Common myeloid progenitor, CD34-positive (primary cell): ENCODE measurements around the gene TFAP2C.
"Not testable (repeated sequence)": the region's sequence is repeated elsewhere in the genome, so short reads cannot be mapped to it uniquely, and the experiment has no call there.

Experiments
- CTCF ChIA-PET: fragments of 350-600 bp; sonication (Branson Sonifier 250); formaldehyde crosslinking; loops from one replicate; lab custom pipeline; 2021; ENCODE audit warnings: antibody characterized with exemption; lab: Charles Lee
- POLR2A ChIA-PET: fragments of 350-600 bp; sonication (Branson Sonifier 250); formaldehyde crosslinking; loops from one replicate; lab custom pipeline; 2021; ENCODE audit warnings: antibody characterized with exemption; lab: Charles Lee
- DNase-seq, 3 donors: peaks; one replicate each; pipeline versions ENCODE4 v3.0.0 to v3.0.0-alpha.2; 2013
- H3K27ac ChIP-seq, 2 experiments: 1 replicate in 1 of 2; 2 replicates in 1 of 2; pipeline ENCODE4 v1.7.0; 2013; ENCODE audit warnings: inconsistent platforms in 2 of 2, low read length in 2 of 2, mild to moderate bottlenecking in 2 of 2, low read depth in 1 of 2, moderate library complexity in 1 of 2; ENCODE audit not compliant: severe bottlenecking in 2 of 2, insufficient read depth in 1 of 2, poor library complexity in 1 of 2
- H3K27me3 ChIP-seq, 5 experiments: replicated peaks in 2 of 5; 1 replicate in 3 of 5; 2 replicates in 2 of 5; pipeline versions ENCODE4 v1.6.1 to v1.7.0; 2013; ENCODE audit warnings: low read length in 4 of 5, mild to moderate bottlenecking in 2 of 5, moderate library complexity in 2 of 5, inconsistent platforms in 1 of 5; ENCODE audit not compliant: insufficient read depth in 5 of 5, control insufficient read depth in 4 of 5
- H3K36me3 ChIP-seq, 4 experiments: 1 replicate in 2 of 4; 2 replicates in 2 of 4; pipeline versions ENCODE4 v1.6.1 to v1.7.0; 2013; ENCODE audit warnings: low read length in 3 of 4, control low read depth in 1 of 4, mild to moderate bottlenecking in 1 of 4; ENCODE audit not compliant: control insufficient read depth in 4 of 4, insufficient read depth in 4 of 4
- H3K4me1 ChIP-seq, 4 experiments: 1 replicate in 3 of 4; 2 replicates in 1 of 4; pipeline versions ENCODE4 v1.6.1 to v1.7.1; 2013; ENCODE audit warnings: low read length in 3 of 4, mild to moderate bottlenecking in 3 of 4, control low read depth in 1 of 4, inconsistent platforms in 1 of 4, moderate library complexity in 1 of 4; ENCODE audit not compliant: control insufficient read depth in 4 of 4, insufficient read depth in 4 of 4; ENCODE audit errors: control extremely low read depth in 1 of 4
- H3K4me3 ChIP-seq, 7 experiments: 1 replicate in 4 of 7; 2 replicates in 3 of 7; pipeline versions ENCODE4 v1.5.1 to v1.7.0; 2013; ENCODE audit warnings: mild to moderate bottlenecking in 7 of 7, low read length in 6 of 7, moderate library complexity in 6 of 7, inconsistent platforms in 2 of 7, low read depth in 2 of 7, control low read depth in 1 of 7; ENCODE audit not compliant: insufficient read depth in 4 of 7, control insufficient read depth in 1 of 7; ENCODE audit errors: extremely low read depth in 1 of 7
- H3K9me3 ChIP-seq, 5 experiments: 1 replicate in 4 of 5; 2 replicates in 1 of 5; pipeline versions ENCODE4 v1.6.1 to v1.7.1; 2013; ENCODE audit warnings: low read length in 4 of 5, mild to moderate bottlenecking in 2 of 5, inconsistent platforms in 1 of 5, low read depth in 1 of 5, moderate library complexity in 1 of 5; ENCODE audit not compliant: control insufficient read depth in 4 of 5, insufficient read depth in 2 of 5; ENCODE audit errors: control extremely low read depth in 1 of 5
- WGBS: methylation state at CpG from one replicate; pipeline ENCODE4 v1.1.5; 2013; ENCODE audit not compliant: insufficient coverage; 5-methylcytosine and 5-hydroxymethylcytosine counted together

The TFAP2C gene

GRCh38 chr20:56653211-56653610, 24.1 kb downstream of the TFAP2C start:
- Histone ChIP-seq H3K9me3 (no peaks in the 10 kb centered on the region), H3K4me1 (no peaks in the 10 kb centered on the region), H3K36me3 (no peaks in the 10 kb centered on the region), H3K27ac (no peak overlapping the region), H3K27me3 (peaks cover 0 to 23% (median 3%) of the 10 kb centered on the region in 5 experiments), H3K4me3 (no peak overlapping the region)
- 100% methylated on average over 1 of the region's 4 CpGs for WGBS
- DNase-seq = no peak
- CTCF ChIA-PET = no interaction called here
- POLR2A ChIA-PET = no interaction called here

GRCh38 chr20:56656632-56657031, 27.5 kb downstream of the TFAP2C start:
- Histone ChIP-seq H3K27me3 (peaks cover 0 to 21% (median 3%) of the 10 kb centered on the region in 5 experiments), H3K27ac (no peak overlapping the region), H3K36me3 (no peaks in the 10 kb centered on the region), H3K4me1 (no peaks in the 10 kb centered on the region), H3K9me3 (no peaks in the 10 kb centered on the region), H3K4me3 (no peak overlapping the region)
- WGBS = 69% methylated on average over 6 of the region's 7 CpGs
- no peak for DNase-seq
- CTCF ChIA-PET = no interaction called here
- POLR2A ChIA-PET = no interaction called here

GRCh38 chr20:56657879-56658278, 28.8 kb downstream of the TFAP2C start:
- POLR2A ChIA-PET = no interaction called here

GRCh38 chr20:56658341-56658947, 29.3 kb downstream of the TFAP2C start:
- H3K4me3 ChIP-seq, CTCF ChIA-PET, H3K27ac ChIP-seq, H3K36me3 ChIP-seq, H3K4me1 ChIP-seq, POLR2A ChIA-PET, H3K9me3 ChIP-seq, DNase-seq: not testable (repeated sequence)
- H3K27me3 ChIP-seq = peaks cover 0 to 21% (median 3%) of the 10 kb centered on the region in 5 experiments
- 96% methylated on average over 6 of the region's 8 CpGs for WGBS

More at GRCh38 chr20:56657879-56658278, 28.8 kb downstream of the TFAP2C start:
- Histone ChIP-seq H3K27ac (no peak overlapping the region), H3K4me3 (no peak overlapping the region), H3K27me3 (peaks cover 0 to 21% (median 3%) of the 10 kb centered on the region in 5 experiments), H3K4me1 (no peaks in the 10 kb centered on the region), H3K36me3 (no peaks in the 10 kb centered on the region), H3K9me3 (no peaks in the 10 kb centered on the region)
- WGBS = 82% methylated on average over 6 of the region's 9 CpGs
- no peak for DNase-seq
- CTCF ChIA-PET = no interaction called here

- Histone ChIP-seq H3K4me3 (no peak overlapping the region), H3K27ac (no peak overlapping the region), H3K4me1 (no peaks in the 10 kb centered on the region), H3K9me3 (no peaks in the 10 kb centered on the region), H3K27me3 (peaks cover 0 to 11% (median 2%) of the 10 kb centered on the region in 5 experiments), H3K36me3 (no peaks in the 10 kb centered on the region)
- POLR2A ChIA-PET = no interaction called here
- CTCF ChIA-PET = no interaction called here
- WGBS = 98% methylated on average over 6 of the region's 9 CpGs
- DNase-seq = no peak
Observed at GRCh38 chr20:56663660-56664059, 34.6 kb downstream of the TFAP2C start.

GRCh38 chr20:56664796-56665195, 35.7 kb downstream of the TFAP2C start:
- CTCF ChIA-PET = no interaction called here
- Histone ChIP-seq H3K27me3 (peaks cover 0 to 13% (median 2%) of the 10 kb centered on the region in 5 experiments), H3K4me1 (no peaks in the 10 kb centered on the region), H3K4me3 (no peak overlapping the region), H3K36me3 (no peaks in the 10 kb centered on the region), H3K9me3 (no peaks in the 10 kb centered on the region), H3K27ac (no peak overlapping the region)
- POLR2A ChIA-PET = no interaction called here
- DNase-seq = no peak
- WGBS = no CpG with 5 or more reads among the region's 1 CpG

GRCh38 chr20:56665806-56666205, 36.7 kb downstream of the TFAP2C start:
- no peaks in the 10 kb centered on the region for H3K9me3 ChIP-seq
- POLR2A ChIA-PET = interaction anchor here (0.7 kb wide), 1 partner anchor 1584 kb away, joined by 3 read pairs; no protein-coding TSS in a partner anchor
- H3K27me3 ChIP-seq = peaks cover 0 to 13% (median 5%) of the 10 kb centered on the region in 5 experiments
- H3K4me3 ChIP-seq = no peak overlapping the region
- WGBS = 96% methylated on average over 12 of the region's 12 CpGs
- DNase-seq = no peak
- H3K4me1 ChIP-seq = no peaks in the 10 kb centered on the region
- H3K27ac ChIP-seq = no peak overlapping the region
- H3K36me3 ChIP-seq = no peaks in the 10 kb centered on the region
- CTCF ChIA-PET = no interaction called here
